Stimulated activated CD4-positive, alpha-beta T cell treated with anti-CD3 and anti-CD28 coated beads, Interleukin-2, amount 100 ng/mL, for 48 hours (primary cell): Measurements from ENCODE around the gene PDE8A.
"Not testable (repeated sequence)": the region's sequence is repeated elsewhere in the genome, so short reads cannot be mapped to it uniquely, and the experiment has no call there.

Experiments
- DNase-seq, 2 donors: peaks; one replicate each; pipeline ENCODE4 v3.0.0-alpha.2; 2020

PDE8A gene

DNA sequence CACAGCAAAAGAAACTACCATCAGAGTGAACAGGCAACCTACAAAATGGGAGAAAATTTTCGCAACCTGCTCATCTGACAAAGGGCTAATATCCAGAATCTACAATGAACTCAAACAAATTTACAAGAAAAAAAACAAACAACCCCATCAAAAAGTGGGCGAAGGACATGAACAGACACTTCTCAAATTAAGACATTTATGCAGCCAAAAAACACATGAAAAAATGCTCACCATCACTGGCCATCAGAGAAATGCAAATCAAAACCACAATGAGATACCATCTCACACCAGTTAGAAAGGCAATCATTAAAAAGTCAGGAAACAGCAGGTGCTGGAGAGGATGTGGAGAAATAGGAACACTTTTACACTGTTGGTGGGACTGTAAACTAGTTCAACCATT is 30.1 kb downstream of the PDE8A start:
- DNase-seq: not testable (repeated sequence)

DNA sequence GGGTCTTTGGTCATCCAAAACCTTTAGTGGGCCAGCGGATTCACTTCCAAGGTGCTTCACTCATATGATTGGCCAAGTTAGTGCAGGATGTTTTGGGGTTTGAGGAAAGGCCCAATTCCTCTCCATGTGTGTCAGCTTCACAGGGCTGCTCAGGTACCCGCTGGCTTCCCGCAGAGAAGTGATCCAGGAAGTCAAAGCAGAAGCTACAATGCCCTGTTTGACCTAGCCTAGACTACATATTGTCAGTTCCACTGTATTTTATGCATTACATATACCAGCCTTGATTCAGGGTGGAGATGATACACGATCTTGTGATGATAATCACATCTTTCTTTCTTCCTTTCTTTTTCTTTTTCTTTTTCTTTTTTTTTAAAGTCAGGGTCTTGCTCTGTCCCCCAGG is 32.1 kb downstream of the PDE8A start:
- no peak for DNase-seq

DNA sequence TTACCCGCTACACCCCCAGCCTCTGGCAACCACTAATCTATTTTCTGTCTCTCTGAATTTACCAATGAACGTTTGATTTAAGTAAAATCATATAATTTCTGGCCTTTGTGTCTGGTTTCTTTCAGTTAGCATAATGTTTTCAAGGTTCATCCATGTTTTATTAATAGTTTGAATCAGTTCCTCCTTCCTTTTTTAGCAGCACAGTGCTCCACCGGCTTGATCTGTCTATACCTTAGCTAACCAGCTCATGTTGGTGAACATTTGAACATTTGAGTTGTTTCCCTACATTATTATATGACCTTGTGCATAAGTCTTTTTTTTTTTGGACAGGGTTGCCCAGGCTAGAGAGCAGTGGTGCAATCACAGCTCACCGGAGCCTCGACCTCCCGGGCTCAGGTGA is 33.3 kb downstream of the PDE8A start:
- DNase-seq: no peak

- no peak for DNase-seq
These were observed 34.6 kb downstream of the PDE8A start for GRCh38 chr15:85016275-85016674.

DNA sequence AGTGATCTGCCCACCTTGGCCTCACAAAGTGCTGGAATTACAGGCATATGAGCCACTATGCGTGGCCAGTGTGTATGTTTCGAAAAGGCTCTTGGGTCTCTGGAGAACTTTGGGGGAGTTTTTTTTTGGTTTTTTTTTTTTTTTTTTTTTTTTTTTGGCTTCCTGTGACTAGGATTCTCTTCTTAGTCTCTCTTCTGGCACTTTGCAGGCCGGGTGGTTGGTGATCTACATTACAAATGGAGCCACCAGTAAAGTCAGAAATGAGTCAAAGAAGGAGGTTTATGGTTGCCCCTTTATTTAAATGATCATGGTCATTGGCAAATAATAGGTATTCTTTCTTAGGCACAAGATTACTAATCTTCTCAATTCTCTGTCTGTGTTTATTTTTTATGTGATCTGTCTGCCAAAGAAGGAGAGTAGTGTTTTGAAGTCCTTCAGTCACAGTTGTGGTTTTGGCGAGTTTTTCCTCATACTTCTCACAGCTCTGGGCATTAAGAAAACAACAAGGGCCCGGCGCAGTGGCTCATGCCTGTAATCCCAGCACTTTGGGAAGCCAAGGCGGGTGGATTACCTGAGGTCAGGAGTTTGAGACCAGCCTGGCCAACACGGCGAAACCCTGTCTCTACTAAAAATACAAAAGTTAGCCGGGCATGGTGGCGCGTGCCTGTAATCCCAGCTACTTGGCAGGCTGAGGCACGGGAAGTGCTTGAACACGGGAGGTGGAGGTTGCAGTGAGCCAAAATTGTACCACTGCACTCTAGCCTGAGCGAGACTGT is 38.3 kb downstream of the PDE8A start:
- no peak for DNase-seq

- no peak for DNase-seq
These were observed 39.8 kb downstream of the PDE8A start for GRCh38 chr15:85021409-85021808.

DNA sequence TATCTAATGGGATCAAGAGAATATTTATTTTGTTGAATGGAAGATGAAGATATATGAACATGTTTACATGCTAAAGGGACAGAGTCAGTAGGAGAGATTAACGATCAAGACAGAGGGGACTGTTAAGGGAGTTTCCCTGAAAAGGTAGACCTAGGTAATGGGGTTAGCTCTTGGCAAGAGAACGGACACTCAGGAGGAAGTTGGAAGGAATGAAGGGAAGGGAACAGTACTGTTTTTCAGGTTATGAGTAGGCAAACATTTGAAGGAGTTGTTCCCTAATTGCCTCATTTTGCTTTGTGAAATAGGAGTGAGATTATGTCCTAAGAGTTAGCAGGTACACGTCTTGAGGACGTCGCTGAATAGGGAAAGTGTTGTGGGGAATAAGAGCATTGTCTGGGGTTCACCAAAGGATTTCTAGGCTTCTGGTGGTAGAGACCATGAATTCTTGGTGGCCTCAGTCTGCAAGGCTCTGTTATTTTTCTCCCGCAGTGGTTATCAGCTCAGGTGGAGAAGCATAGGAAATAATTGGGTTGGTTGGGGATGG is 41.3 kb downstream of the PDE8A start:
- DNase-seq: no peak

DNA sequence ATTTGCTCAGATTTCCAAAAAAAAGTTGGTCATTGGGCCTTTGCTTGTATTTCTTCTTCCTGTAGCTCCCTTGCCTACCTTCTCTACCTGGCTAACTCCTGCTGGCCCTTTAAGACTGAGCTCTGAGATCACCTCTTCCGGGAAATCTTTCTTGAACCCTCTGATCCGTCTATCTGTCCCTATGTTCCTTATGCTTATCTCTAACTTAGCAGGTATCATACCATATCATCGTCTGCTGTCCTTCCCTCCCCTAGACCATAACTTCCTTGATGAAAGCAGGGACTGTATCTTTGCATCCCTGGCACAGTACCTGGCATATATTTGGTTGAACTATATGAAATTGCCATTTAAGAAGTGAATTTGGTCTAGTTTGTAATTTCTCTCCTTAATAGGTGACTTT is 42.3 kb downstream of the PDE8A start:
- no peak for DNase-seq

DNA sequence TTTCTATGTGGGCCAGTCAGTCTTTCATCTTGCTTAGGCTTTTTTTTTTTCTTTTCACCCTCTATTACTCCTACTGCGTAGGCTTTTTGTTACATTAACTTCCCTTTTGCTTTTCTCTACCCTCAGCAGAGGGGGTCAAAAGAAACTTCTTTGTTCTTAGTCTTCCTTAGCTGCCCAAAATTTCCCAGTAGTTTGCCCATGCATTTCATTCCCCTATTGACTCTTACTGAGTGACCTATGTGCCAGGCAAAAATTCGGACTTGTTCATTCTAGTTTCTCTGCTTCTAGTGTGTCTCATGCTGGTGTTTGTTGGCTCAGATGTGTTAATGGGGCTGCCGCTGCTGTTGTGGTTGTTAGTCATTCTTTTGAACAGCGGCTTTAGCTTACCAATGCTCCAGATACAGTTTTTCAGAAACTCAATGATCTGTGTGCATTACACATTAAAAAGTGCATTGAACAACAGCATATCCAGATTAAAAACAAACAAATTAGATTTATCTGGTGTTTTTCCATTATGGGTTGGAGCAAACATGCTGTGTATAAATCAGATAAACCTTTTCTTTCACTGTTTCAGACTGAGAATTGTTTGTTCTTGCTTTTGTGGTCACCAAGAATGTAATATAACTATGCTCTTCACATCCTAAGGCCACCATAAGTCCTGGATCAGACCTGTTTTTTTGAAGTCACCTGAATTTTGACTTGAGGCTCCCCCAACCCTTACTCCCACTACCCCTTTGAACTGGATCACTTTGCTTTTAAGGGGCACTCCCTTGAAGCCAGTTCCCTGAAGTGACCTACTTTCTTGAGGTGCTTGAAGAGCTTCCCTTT is 43.1 kb downstream of the PDE8A start:
- DNase-seq: no peak

GRCh38 chr15:85025516-85026251 is 44.0 kb downstream of the PDE8A start:
- no peak for DNase-seq

DNA sequence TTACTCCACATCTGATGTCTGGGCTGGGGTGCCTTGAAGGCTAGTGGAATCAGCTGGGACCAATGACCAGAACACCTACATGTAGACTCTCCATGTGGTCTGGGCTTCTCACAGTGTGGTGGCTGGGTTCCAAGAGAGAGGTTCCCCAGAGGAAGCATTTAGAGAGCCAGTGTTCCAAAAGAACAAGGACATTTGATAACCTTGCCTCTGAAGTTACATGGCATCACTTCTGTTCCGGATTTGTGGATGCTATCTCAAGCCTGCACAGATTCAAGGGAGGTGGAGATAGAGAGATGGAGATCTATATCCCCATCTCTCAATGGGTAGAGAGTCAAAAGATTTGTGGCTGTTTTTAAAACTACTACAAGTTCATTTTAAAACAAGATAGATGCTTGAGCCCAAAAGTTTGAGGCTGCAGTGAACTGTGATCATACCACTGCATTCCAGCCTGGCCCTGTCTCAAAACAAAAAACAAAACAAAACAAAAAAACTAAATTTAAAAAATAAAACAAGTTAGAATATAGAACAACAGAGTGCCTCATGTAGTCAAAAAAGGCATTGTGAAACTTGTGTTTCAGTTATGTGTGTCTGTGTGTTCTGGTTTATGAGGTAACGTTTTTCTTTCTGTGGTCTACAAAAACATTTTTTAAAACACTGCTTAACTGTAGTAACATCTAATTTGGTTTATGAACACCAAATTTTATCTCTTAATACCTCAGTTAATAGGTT is 44.8 kb downstream of the PDE8A start:
- DNase-seq: no peak

- no peak for DNase-seq
These were observed 45.4 kb downstream of the PDE8A start for GRCh38 chr15:85027033-85027380.

GRCh38 chr15:85027421-85027820 is 45.8 kb downstream of the PDE8A start:
- no peak for DNase-seq

GRCh38 chr15:85028416-85028815 is 46.8 kb downstream of the PDE8A start:
- DNase-seq: no peak

DNA sequence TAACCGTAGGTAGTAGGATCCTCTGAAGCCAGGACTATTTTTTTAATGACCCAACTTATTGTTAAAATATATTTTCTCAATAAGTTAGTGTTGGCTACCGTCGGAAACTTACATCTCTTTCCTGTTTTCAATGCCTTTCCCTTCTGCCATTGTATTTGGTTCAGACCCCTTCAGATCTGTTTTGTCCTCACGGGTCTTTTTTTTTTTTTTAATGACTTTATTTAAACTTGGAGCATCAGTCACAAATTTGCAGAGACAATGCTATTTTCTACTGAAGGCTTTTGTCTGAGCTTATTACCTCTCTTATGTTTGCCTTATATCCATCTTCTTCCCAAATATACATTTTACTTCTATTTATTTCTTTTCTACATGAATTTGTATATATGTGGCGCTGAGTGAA is 47.6 kb downstream of the PDE8A start:
- DNase-seq: no peak

DNA sequence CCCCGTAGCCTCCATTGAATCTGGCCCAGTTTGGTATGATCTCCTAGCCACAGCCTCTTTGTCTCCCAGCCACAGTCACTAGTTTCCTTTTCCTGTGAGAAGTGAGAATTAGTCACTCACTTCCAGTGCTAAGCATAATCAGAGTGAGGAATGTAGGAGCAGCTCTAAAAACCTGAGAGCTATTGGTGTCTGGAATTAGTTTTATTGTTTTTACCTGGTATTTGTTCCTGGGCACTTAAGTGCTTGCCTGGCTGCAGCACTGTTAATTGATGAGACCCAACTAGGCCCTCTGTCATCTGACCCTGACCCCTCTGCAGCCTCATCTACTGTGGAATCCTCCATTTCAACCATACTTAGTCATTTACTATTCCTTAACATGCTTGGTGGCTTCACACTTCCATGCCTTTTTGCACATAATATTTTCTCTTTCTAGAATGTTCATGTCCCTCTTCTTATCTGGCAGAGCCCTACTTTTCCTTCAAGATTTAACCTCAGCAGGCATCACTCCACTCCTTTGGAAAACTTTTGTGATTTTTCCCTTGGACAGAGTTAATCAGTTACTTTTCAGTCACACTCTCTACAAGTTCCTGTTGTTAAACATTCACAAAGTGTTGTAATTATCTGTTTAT is 48.8 kb downstream of the PDE8A start:
- DNase-seq: no peak

DNA sequence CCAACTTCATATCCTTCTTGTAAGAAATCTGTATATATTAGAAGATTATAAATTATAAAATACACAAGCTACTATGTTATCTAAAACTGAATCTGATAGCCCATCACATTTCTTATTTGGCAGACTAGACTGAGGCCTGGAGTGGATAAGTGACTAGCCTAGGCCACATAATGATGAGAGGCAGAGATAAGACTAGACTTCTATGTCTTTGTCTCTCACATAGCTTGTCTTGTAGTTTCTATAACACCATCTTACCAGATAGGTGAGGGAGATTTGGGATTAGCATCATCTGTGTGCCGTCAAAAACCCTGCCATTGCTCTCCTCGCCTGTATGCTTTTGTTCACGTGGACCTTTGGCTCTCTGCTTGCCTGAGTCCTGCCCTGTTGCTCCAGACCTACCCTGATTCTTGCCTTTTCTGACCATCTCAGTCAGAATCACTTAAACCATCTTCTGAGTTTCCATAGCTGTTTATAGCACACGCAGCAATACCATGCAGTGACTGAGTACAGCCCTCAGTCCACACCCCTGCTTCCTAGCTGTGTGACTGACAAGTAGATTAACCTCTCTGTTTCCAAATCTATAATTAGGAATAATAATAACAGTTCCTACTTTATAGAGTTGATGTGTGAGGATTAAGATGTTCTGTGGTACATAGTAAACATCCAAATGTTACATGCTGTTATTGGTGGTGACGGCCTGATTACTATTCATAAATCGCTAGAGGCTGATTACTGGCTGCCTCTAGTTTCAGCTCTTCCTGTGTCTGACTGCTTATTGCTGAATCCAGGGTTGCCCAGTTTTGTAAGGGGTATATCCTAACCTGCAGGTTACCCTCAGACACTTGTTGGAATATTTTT is 49.7 kb downstream of the PDE8A start:
- no peak for DNase-seq

DNA sequence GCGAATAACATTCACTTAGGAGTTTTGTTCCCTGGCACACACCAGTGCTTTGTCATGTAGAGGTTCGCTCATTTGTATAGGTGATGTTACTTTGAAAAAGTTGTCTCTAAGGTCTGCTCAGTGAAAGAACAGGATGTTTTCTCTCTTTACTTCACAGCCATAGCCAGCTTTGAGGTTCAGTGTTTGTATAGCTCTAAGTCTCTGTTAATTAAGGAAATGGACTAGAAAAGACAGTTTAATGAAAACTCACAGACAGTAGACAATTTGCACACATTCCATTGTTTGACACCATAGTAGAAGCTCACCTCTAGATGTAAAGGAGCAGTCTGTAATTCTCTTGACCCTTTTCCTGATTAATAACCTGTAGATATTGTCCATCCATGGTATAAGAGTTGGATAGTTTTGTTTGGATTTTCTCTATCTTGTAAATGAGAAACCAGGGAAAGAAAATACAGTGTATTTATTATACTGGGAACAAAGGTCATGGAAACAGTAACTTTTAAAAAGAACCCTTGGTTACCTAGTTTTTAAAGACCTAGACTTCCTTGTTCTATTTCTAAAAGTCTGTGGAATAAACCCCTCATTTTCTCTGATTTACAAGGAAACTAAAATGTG is 50.4 kb downstream of the PDE8A start:
- no peak for DNase-seq

- DNase-seq: no peak
These were observed 51.5 kb downstream of the PDE8A start for GRCh38 chr15:85033148-85033547.

- DNase-seq: no peak
These were observed 52.6 kb downstream of the PDE8A start for GRCh38 chr15:85034276-85034675.

GRCh38 chr15:85035980-85036379 is 54.3 kb downstream of the PDE8A start:
- no peak for DNase-seq
